ENCODE data around the gene BTN1A1. TPM values are rescaled to one million over a fixed set of nuclear protein-coding genes. Genes with fewer than 3 reads are reported as not detected.

BTN1A1 gene
- total and polyA plus RNA-seq, 9 of the 15 experiments (the other 6 are each of a cell fraction or from before 2014, with no cell fraction given) = 0.01 to 0.15 (median 0.06) TPM; not detected in 4

- TF ChIP-seq ZNF609 (CRISPR knock-in tag; IDR thresholded peaks at IDR 0.05; ENCODE audit: borderline replicate concordance) = no peak
- no peak for TF ChIP-seq ARID3A (IDR thresholded peaks at IDR 0.05; ENCODE audit: borderline replicate concordance, low read depth, low read length)
- no peak for TF ChIP-seq MLLT1 (IDR thresholded peaks at IDR 0.05)
- no peak for TF ChIP-seq ILF3 (IDR thresholded peaks at IDR 0.05; ENCODE audit: borderline replicate concordance)
- no peak for TF ChIP-seq ZNF668 (CRISPR knock-in tag; IDR thresholded peaks at IDR 0.05)
- TF ChIP-seq EP400 (IDR thresholded peaks at IDR 0.05) = peak; percentile 48; the same call in 1 of the 2 replicates
- no peak for TF ChIP-seq ZNF77 (CRISPR knock-in tag; IDR thresholded peaks at IDR 0.05)
- no peak for TF ChIP-seq ZNF518B (CRISPR knock-in tag; IDR thresholded peaks at IDR 0.05)
- no peak for TF ChIP-seq ZNF830 (CRISPR knock-in tag; IDR thresholded peaks at IDR 0.05)
- no peak for TF ChIP-seq KHSRP (IDR thresholded peaks at IDR 0.05)
- TF ChIP-seq MEIS2 (IDR thresholded peaks at IDR 0.05; ENCODE audit: partially characterized antibody) = no peak
- no peak for TF ChIP-seq HEY1 (CRISPR knock-in tag; IDR thresholded peaks at IDR 0.05; ENCODE audit: borderline replicate concordance)
- TF ChIP-seq CREB5 (CRISPR knock-in tag; IDR thresholded peaks at IDR 0.05) = no peak
- no peak for TF ChIP-seq ZNF274 (IDR thresholded peaks at IDR 0.05; ENCODE audit: borderline replicate concordance, low read depth, low read length)
- no peak for TF ChIP-seq CREM (IDR thresholded peaks at IDR 0.05; ENCODE audit: low read depth)
- no peak for TF ChIP-seq POLR2AphosphoS2 (IDR thresholded peaks at IDR 0.05; ENCODE audit: low read length)
- no peak for TF ChIP-seq SPI1 (IDR thresholded peaks at IDR 0.05; ENCODE audit: borderline replicate concordance, low read depth, low read length)
These were observed 52.1 kb downstream of the BTN1A1 start (continued) for GRCh38 chr6:26552205-26552604.
